Neural cell (in vitro differentiated cells): ENCODE results near the gene BEX3. TPM values are rescaled to one million over a fixed set of nuclear protein-coding genes. Genes with fewer than 3 reads are reported as not detected.
"Not testable (repeated sequence)": the region's sequence is repeated elsewhere in the genome, so short reads cannot be mapped to it uniquely, and the experiment has no call there.

Experiments
- H2AFZ ChIP-seq: fragments of 200-600, 300-800 bp; sonication (generic), shearing (Covaris generic); 2 replicates; pipeline ENCODE4 v1.6.0; 2014; ENCODE audit warnings: low read depth, mild to moderate bottlenecking, antibody characterized with exemption, low read length, moderate library complexity
- H3F3A ChIP-seq: fragments of 200-600 bp; shearing (Covaris generic); 2 replicates; pipeline ENCODE4 v1.6.1; 2016; ENCODE audit warnings: mild to moderate bottlenecking, moderate library complexity, mixed read lengths, antibody characterized with exemption, low read length; ENCODE audit not compliant: insufficient read depth, poor library complexity, severe bottlenecking
- H3K27ac ChIP-seq: fragments of 200-600, 300-800 bp; sonication (generic), shearing (Covaris generic); 2 replicates; pipeline ENCODE4 v1.5.1; 2014; ENCODE audit warnings: mild to moderate bottlenecking, low read length, moderate library complexity
- H3K27me3 ChIP-seq: fragments of 300-800, 200-600 bp; sonication (generic), shearing (Covaris generic); 2 replicates; pipeline ENCODE4 v1.6.0; 2014; ENCODE audit warnings: mild to moderate bottlenecking, low read depth, low read length, moderate library complexity; ENCODE audit not compliant: insufficient read depth
- H3K36me3 ChIP-seq: fragments of 300-800, 200-600 bp; sonication (generic), shearing (Covaris generic); 2 replicates; pipeline ENCODE4 v1.5.1; 2014; ENCODE audit warnings: mild to moderate bottlenecking, antibody characterized with exemption, low read length, moderate library complexity; ENCODE audit not compliant: insufficient read depth
- H3K4me2 ChIP-seq: fragments of 300-800, 200-600 bp; sonication (generic), shearing (Covaris generic); 2 replicates; pipeline ENCODE4 v1.6.0; 2014; ENCODE audit warnings: mild to moderate bottlenecking, low read length
- H3K4me3 ChIP-seq: fragments of 300-800, 200-600 bp; sonication (generic), shearing (Covaris generic); 2 replicates; pipeline ENCODE4 v1.5.1; 2014; ENCODE audit warnings: mild to moderate bottlenecking, low read length, moderate library complexity
- H3K79me2 ChIP-seq: fragments of 200-600 bp; shearing (Covaris generic); replicated peaks from 2 replicates; pipeline ENCODE4 v1.6.0; 2014; ENCODE audit warnings: mild to moderate bottlenecking, low read length, moderate library complexity; ENCODE audit not compliant: insufficient read depth
- H3K9ac ChIP-seq: fragments of 300-800, 200-600 bp; sonication (generic), shearing (Covaris generic); 2 replicates; pipeline ENCODE4 v1.6.1; 2016; ENCODE audit warnings: mild to moderate bottlenecking, low read length, mixed read lengths
- H3K9me2 ChIP-seq: fragments of 200-600 bp; shearing (Covaris generic); 2 replicates; pipeline ENCODE4 v1.6.1; 2016; ENCODE audit warnings: mild to moderate bottlenecking, low read length, mixed read lengths; ENCODE audit not compliant: insufficient read depth
- H3K9me3 ChIP-seq: fragments of 200-600, 300-800 bp; sonication (generic), shearing (Covaris generic); 2 replicates; pipeline ENCODE4 v1.6.1; 2016; ENCODE audit warnings: mild to moderate bottlenecking, mixed run types, low read length, moderate library complexity, mixed read lengths
- H4K20me1 ChIP-seq: fragments of 200-600 bp; shearing (Covaris generic); 2 replicates; pipeline ENCODE4 v1.6.1; 2016; ENCODE audit warnings: mild to moderate bottlenecking, mixed run types; ENCODE audit not compliant: insufficient read depth
- CTCF ChIP-seq: fragments of 450-650 bp; IDR thresholded peaks from 2 replicates; pipeline ENCODE4 v1.5.1; 2014; ENCODE audit warnings: antibody characterized with exemption, mild to moderate bottlenecking, moderate library complexity; ENCODE audit not compliant: poor library complexity, severe bottlenecking
- EP300 ChIP-seq: fragments of 450-650 bp; conservative IDR thresholded peaks from 2 replicates; pipeline ENCODE4 v1.6.1; 2014; ENCODE audit warnings: antibody characterized with exemption, mild to moderate bottlenecking, moderate library complexity; ENCODE audit not compliant: poor library complexity, severe bottlenecking
- EZH2 ChIP-seq: fragments of 200-600, 300-800 bp; shearing (Covaris generic), sonication (generic); IDR thresholded peaks from 2 replicates; pipeline ENCODE4 v1.6.1; 2014; ENCODE audit warnings: antibody characterized with exemption, low read length, borderline replicate concordance, mild to moderate bottlenecking; ENCODE audit not compliant: insufficient read depth, poor library complexity, severe bottlenecking
- MXI1 ChIP-seq: fragments of 450-650 bp; conservative IDR thresholded peaks from 2 replicates; pipeline ENCODE4 v1.6.1; 2014; ENCODE audit warnings: antibody characterized with exemption, mild to moderate bottlenecking; ENCODE audit not compliant: poor library complexity, severe bottlenecking
- POLR2AphosphoS5 ChIP-seq: IDR thresholded peaks from 2 replicates; pipeline ENCODE4 v1.6.1; 2012
- RAD21 ChIP-seq: fragments of 450-650 bp; conservative IDR thresholded peaks from 2 replicates; pipeline ENCODE4 v1.6.1; 2014; ENCODE audit warnings: antibody characterized with exemption, mild to moderate bottlenecking, moderate library complexity
- SMC3 ChIP-seq: fragments of 450-650 bp; conservative IDR thresholded peaks from 2 replicates; pipeline ENCODE4 v1.6.1; 2014; ENCODE audit warnings: antibody characterized with exemption, mild to moderate bottlenecking, moderate library complexity; ENCODE audit not compliant: poor library complexity
- TAF1 ChIP-seq: IDR thresholded peaks from 2 replicates; pipeline ENCODE4 v1.6.1; 2012; ENCODE audit warnings: low read depth
- polyA plus RNA-seq: library from polyadenylated mRNA; depleted of rRNA; stranded (reverse); fragments of >200 nt; gene quantifications from 2 replicates; pipeline ENCODE4 v1.2.3, GENCODE V29; 2014
- TF ChIP-seq, protein P1 (sequence below): IDR thresholded peaks from 2 replicates; pipeline ENCODE4 v1.6.1; 2012; ENCODE audit warnings: borderline replicate concordance

Gene BEX3
- polyA plus RNA-seq, 1 donor from 2014 or later, result 991 TPM

DNA sequence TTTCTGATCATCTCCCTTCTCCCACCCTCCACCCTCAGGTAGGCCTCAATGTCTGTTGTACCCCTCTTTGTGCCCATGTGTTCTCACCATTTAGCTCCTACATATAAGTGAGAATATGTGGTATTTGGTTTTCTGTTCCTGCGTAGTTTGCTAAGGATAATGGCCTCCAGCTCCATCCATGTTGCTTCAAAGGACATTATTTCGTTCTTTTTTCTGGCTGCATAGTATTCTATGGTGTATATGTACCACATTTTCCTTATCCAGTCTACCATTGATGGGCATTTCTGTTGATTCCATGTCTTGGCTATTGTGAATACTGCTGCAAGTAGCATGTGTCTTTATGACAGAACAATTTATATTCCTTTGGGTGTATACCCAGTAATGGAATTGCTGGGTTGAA lies 35.4 kb downstream of the BEX3 start:
- H3K4me3 ChIP-seq, H3K27me3 ChIP-seq, H2AFZ ChIP-seq, H3F3A ChIP-seq, H3K27ac ChIP-seq, H3K4me2 ChIP-seq, H3K9me2 ChIP-seq, H3K9ac ChIP-seq, H3K9me3 ChIP-seq, H3K79me2 ChIP-seq, H4K20me1 ChIP-seq, H3K36me3 ChIP-seq: not testable (repeated sequence)

GRCh38 chrX:103413705-103414387 lies 37.5 kb downstream of the BEX3 start:
- Histone ChIP-seq H3K9ac (no peak overlapping the region), H4K20me1 (no peaks in the 10 kb centered on the region), H3K4me3 (no peak overlapping the region), H3F3A (no peaks in the 10 kb centered on the region), H3K9me2 (no peaks in the 10 kb centered on the region), H3K9me3 (no peaks in the 10 kb centered on the region), H3K27me3 (no peaks in the 10 kb centered on the region), H3K27ac (no peak overlapping the region), H3K79me2 (no peaks in the 10 kb centered on the region), H3K4me2 (no peak overlapping the region), H2AFZ (no peak overlapping the region), H3K36me3 (no peaks in the 10 kb centered on the region)
- no peak for TF ChIP-seq CTCF
- TF ChIP-seq SMC3, result no peak
- no peak for TF ChIP-seq RAD21
- TF ChIP-seq TAF1, result no peak
- TF ChIP-seq, protein P1, sequence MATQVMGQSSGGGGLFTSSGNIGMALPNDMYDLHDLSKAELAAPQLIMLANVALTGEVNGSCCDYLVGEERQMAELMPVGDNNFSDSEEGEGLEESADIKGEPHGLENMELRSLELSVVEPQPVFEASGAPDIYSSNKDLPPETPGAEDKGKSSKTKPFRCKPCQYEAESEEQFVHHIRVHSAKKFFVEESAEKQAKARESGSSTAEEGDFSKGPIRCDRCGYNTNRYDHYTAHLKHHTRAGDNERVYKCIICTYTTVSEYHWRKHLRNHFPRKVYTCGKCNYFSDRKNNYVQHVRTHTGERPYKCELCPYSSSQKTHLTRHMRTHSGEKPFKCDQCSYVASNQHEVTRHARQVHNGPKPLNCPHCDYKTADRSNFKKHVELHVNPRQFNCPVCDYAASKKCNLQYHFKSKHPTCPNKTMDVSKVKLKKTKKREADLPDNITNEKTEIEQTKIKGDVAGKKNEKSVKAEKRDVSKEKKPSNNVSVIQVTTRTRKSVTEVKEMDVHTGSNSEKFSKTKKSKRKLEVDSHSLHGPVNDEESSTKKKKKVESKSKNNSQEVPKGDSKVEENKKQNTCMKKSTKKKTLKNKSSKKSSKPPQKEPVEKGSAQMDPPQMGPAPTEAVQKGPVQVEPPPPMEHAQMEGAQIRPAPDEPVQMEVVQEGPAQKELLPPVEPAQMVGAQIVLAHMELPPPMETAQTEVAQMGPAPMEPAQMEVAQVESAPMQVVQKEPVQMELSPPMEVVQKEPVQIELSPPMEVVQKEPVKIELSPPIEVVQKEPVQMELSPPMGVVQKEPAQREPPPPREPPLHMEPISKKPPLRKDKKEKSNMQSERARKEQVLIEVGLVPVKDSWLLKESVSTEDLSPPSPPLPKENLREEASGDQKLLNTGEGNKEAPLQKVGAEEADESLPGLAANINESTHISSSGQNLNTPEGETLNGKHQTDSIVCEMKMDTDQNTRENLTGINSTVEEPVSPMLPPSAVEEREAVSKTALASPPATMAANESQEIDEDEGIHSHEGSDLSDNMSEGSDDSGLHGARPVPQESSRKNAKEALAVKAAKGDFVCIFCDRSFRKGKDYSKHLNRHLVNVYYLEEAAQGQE, result no peak
- TF ChIP-seq POLR2AphosphoS5, result no peak
- no peak for TF ChIP-seq EZH2
- TF ChIP-seq MXI1, result no peak
- no peak for TF ChIP-seq EP300

- Histone ChIP-seq H3K4me2 (no peak overlapping the region), H3K9me3 (no peaks in the 10 kb centered on the region), H3K27ac (no peak overlapping the region), H3K4me3 (no peak overlapping the region), H3K9me2 (no peaks in the 10 kb centered on the region), H3K36me3 (no peaks in the 10 kb centered on the region), H4K20me1 (no peaks in the 10 kb centered on the region), H3K27me3 (no peaks in the 10 kb centered on the region), H3F3A (no peaks in the 10 kb centered on the region), H3K79me2 (no peaks in the 10 kb centered on the region), H2AFZ (no peak overlapping the region), H3K9ac (no peak overlapping the region)
- TF ChIP-seq, protein P1, result no peak
- TF ChIP-seq SMC3 (no peak), TAF1 (no peak), CTCF (no peak), POLR2AphosphoS5 (no peak), MXI1 (no peak)
Measured at GRCh38 chrX:103414561-103414960, 38.2 kb downstream of the BEX3 start.
